ENCODE measurements around the gene ZSWIM7. TPM values are rescaled to one million over a fixed set of nuclear protein-coding genes. Genes with fewer than 3 reads are reported as not detected.

The ZSWIM7 gene
- total RNA-seq, 1 experiment from 2014 or later, result 41.3 TPM

DNA sequence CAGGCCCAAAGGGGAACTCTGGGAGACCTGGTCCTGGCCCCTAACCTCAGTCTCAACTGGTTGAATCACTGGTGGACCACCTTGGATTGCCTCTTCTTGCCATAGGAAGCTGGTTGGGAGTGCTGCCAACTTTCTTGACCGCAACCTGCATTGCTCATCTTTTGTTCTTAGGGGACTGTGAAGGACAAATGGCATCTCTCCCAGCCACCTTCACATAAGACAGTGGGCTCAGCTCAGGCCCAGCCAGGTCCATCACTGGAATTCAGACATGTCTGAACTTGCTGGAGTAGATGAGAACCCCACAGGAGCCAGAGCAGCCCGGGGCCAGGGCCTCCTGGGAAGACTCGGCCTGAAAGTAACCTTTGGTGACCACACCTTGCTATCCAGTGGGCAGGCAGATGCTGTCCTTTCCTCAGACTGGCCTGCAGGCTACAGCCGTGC lies 35.8 kb downstream of the ZSWIM7 start (continued):
- no peak for TF ChIP-seq ZNF423 (CRISPR knock-in tag; IDR thresholded peaks at IDR 0.05)
- no peak for TF ChIP-seq ZNF121 (CRISPR knock-in tag; IDR thresholded peaks at IDR 0.05)
- no peak for TF ChIP-seq CBFB (CRISPR knock-in tag; IDR thresholded peaks at IDR 0.05; ENCODE audit: low read depth)

DNA sequence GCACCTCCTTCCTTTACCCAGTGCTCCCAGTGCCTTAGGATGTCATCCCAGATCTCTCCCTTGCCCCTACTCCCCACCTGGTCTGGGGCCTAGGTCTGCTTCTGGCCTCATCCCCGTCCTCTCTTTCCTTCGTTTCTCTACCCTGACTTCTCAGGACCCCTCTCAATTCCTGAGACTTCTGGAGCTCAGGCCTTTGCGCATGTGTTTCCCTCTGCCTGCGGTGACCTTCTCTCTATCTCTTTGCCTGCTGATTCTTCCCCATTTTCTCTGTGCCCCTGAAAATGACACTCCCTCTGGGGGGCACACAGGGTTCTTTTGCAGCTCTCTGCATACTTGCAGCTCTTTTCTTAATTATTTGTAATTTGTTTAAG lies 41.0 kb downstream of the ZSWIM7 start:
- TF ChIP-seq GTF2I (CRISPR knock-in tag; conservative IDR thresholded peaks at IDR 0.05) (no peak), NR2C2 (CRISPR knock-in tag; IDR thresholded peaks at IDR 0.05) (no peak), ATF1 (CRISPR knock-in tag; IDR thresholded peaks at IDR 0.05) (no peak), SP1 (CRISPR knock-in tag; conservative IDR thresholded peaks at IDR 0.05) (no peak)
- TF ChIP-seq, protein P1, sequence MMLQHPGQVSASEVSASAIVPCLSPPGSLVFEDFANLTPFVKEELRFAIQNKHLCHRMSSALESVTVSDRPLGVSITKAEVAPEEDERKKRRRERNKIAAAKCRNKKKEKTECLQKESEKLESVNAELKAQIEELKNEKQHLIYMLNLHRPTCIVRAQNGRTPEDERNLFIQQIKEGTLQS (CRISPR knock-in tag; conservative IDR thresholded peaks at IDR 0.05), result no peak
- TF ChIP-seq, protein P2, sequence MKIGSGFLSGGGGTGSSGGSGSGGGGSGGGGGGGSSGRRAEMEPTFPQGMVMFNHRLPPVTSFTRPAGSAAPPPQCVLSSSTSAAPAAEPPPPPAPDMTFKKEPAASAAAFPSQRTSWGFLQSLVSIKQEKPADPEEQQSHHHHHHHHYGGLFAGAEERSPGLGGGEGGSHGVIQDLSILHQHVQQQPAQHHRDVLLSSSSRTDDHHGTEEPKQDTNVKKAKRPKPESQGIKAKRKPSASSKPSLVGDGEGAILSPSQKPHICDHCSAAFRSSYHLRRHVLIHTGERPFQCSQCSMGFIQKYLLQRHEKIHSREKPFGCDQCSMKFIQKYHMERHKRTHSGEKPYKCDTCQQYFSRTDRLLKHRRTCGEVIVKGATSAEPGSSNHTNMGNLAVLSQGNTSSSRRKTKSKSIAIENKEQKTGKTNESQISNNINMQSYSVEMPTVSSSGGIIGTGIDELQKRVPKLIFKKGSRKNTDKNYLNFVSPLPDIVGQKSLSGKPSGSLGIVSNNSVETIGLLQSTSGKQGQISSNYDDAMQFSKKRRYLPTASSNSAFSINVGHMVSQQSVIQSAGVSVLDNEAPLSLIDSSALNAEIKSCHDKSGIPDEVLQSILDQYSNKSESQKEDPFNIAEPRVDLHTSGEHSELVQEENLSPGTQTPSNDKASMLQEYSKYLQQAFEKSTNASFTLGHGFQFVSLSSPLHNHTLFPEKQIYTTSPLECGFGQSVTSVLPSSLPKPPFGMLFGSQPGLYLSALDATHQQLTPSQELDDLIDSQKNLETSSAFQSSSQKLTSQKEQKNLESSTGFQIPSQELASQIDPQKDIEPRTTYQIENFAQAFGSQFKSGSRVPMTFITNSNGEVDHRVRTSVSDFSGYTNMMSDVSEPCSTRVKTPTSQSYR (CRISPR knock-in tag; IDR thresholded peaks at IDR 0.05), result no peak
- DNase-seq (ENCODE audit: low spot score) (no peak), ATAC-seq (no peak; the same call in 1 of the 2 replicates)
- ChIA-PET CTCF (interaction anchor here (1.0 to 1.6 kb wide), 3 partner anchors 10 to 40 kb away, joined by 3 to 10 read pairs (median 4); partner anchors contain the start of gene ADORA2B), POLR2A (interaction anchor here (0.9 kb wide), 1 partner anchor 12 kb away, joined by 3 read pairs; no protein-coding TSS in a partner anchor)
- H3K27me3 Mint-ChIP-seq (ENCODE audit: low read depth), result no peaks in the 10 kb centered on the region; the same call in 1 of the 2 replicates
- peak overlapping the region; percentile 54 for H3K27ac Mint-ChIP-seq
- H3K4me3 Mint-ChIP-seq, result no peak overlapping the region
- H3K36me3 Mint-ChIP-seq, result no peaks in the 10 kb centered on the region; the same call in 1 of the 2 replicates
- H3K4me1 Mint-ChIP-seq, result peaks cover 35% of the 10 kb centered on the region
- H3K9me3 Mint-ChIP-seq, result peaks cover 3% of the 10 kb centered on the region; the same call in 1 of the 2 replicates

DNA sequence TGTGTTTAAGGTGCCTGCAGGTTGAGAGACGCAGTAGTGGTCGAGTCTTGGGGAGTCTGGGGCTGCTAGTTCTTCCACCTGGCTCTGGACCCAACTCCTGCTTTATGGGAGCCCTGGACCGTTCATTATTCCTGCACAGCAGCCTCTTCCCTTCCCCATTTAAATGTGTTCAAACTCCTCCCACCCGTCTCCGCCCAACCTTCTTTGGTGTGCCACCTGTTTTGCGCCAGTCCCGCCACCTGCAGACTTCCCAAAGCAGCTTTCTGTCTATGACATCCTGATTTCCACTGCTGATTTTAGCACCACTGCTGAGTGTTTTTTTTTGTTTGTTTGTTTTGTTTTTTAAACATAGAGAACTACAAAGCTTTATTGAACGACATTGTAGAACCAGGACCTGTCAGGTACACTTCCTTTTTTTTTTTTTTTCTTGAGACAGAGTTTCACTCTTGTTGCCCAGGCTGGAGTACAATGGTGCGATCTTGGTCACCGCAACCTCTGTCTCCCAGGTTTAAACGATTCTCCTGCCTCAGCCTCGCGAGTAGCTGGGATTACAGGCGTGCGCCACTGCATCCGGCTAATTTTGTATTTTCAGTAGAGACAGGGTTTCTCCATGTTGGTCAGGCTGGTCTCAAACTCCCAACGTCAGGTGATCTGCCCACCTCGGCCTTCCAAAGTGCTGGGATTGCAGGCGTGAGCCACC lies 41.7 kb downstream of the ZSWIM7 start:
- Mint-ChIP-seq H3K27ac (no peak overlapping the region), H3K4me3 (no peak overlapping the region), H3K4me1 (peaks cover 35% of the 10 kb centered on the region), H3K27me3 (ENCODE audit: low read depth) (no peaks in the 10 kb centered on the region; the same call in 1 of the 2 replicates), H3K9me3 (peaks cover 3% of the 10 kb centered on the region; the same call in 1 of the 2 replicates), H3K36me3 (no peaks in the 10 kb centered on the region; the same call in 1 of the 2 replicates)
- POLR2A ChIA-PET, result interaction anchor here (0.7 kb wide), 1 partner anchor 464 kb away, joined by 5 read pairs; no protein-coding TSS in a partner anchor
- TF ChIP-seq, protein P3, sequence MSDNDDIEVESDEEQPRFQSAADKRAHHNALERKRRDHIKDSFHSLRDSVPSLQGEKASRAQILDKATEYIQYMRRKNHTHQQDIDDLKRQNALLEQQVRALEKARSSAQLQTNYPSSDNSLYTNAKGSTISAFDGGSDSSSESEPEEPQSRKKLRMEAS (CRISPR knock-in tag; IDR thresholded peaks at IDR 0.05), result no peak
- no peak for TF ChIP-seq RORB (CRISPR knock-in tag; IDR thresholded peaks at IDR 0.05)
- TF ChIP-seq, protein P4, sequence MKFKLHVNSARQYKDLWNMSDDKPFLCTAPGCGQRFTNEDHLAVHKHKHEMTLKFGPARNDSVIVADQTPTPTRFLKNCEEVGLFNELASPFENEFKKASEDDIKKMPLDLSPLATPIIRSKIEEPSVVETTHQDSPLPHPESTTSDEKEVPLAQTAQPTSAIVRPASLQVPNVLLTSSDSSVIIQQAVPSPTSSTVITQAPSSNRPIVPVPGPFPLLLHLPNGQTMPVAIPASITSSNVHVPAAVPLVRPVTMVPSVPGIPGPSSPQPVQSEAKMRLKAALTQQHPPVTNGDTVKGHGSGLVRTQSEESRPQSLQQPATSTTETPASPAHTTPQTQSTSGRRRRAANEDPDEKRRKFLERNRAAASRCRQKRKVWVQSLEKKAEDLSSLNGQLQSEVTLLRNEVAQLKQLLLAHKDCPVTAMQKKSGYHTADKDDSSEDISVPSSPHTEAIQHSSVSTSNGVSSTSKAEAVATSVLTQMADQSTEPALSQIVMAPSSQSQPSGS (CRISPR knock-in tag; IDR thresholded peaks at IDR 0.05; ENCODE audit: borderline replicate concordance, low read depth), result no peak
- TF ChIP-seq HMGA2 (CRISPR knock-in tag; IDR thresholded peaks at IDR 0.05), result no peak
- TF ChIP-seq, protein P5, sequence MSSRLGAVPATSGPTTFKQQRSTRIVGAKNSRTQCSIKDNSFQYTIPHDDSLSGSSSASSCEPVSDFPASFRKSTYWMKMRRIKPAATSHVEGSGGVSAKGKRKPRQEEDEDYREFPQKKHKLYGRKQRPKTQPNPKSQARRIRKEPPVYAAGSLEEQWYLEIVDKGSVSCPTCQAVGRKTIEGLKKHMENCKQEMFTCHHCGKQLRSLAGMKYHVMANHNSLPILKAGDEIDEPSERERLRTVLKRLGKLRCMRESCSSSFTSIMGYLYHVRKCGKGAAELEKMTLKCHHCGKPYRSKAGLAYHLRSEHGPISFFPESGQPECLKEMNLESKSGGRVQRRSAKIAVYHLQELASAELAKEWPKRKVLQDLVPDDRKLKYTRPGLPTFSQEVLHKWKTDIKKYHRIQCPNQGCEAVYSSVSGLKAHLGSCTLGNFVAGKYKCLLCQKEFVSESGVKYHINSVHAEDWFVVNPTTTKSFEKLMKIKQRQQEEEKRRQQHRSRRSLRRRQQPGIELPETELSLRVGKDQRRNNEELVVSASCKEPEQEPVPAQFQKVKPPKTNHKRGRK (CRISPR knock-in tag; IDR thresholded peaks at IDR 0.05; ENCODE audit: borderline replicate concordance), result no peak
- ATAC-seq (no peak), DNase-seq (ENCODE audit: low spot score) (no peak)
- CTCF ChIA-PET, result interaction anchor here (1.0 to 1.6 kb wide), 3 partner anchors 9 to 41 kb away, joined by 3 to 10 read pairs (median 4); partner anchors contain the start of gene ADORA2B

Data from WTC11 (cell line).